ENCODE measurements around the gene ZNF407.

ZNF407 gene

GRCh38 chr18:74841248-74841647 lies 243.6 kb downstream of the ZNF407 start:
- Histone ChIP-seq H3K4me1 (ENCODE audit: control insufficient read depth, low read depth, low read length) (no peaks in the 10 kb centered on the region), H3K9ac (ENCODE audit: low read length) (no peak overlapping the region), H3K27ac (ENCODE audit: low read length) (no peak overlapping the region), H3K9me3 (ENCODE audit: control insufficient read depth, low read depth, low read length) (no peaks in the 10 kb centered on the region), H3K36me3 (ENCODE audit: control insufficient read depth, low read depth, low read length) (no peaks in the 10 kb centered on the region), H3K27me3 (ENCODE audit: control insufficient read depth, insufficient read depth, low read length) (no peaks in the 10 kb centered on the region), H3K4me3 (ENCODE audit: low read length) (no peak overlapping the region)

- H3K4me1 ChIP-seq (ENCODE audit: control insufficient read depth, low read depth, low read length) = no peaks in the 10 kb centered on the region
- no peaks in the 10 kb centered on the region for H3K9me3 ChIP-seq (ENCODE audit: control insufficient read depth, low read depth, low read length)
- H3K4me3 ChIP-seq (ENCODE audit: low read length) = no peak overlapping the region
- no peaks in the 10 kb centered on the region for H3K27me3 ChIP-seq (ENCODE audit: control insufficient read depth, insufficient read depth, low read length)
- no peak overlapping the region for H3K9ac ChIP-seq (ENCODE audit: low read length)
- H3K27ac ChIP-seq (ENCODE audit: low read length) = no peak overlapping the region
- H3K36me3 ChIP-seq (ENCODE audit: control insufficient read depth, low read depth, low read length) = no peaks in the 10 kb centered on the region
Observed at GRCh38 chr18:74849301-74849700, 251.6 kb downstream of the ZNF407 start.

- Histone ChIP-seq H3K36me3 (ENCODE audit: control insufficient read depth, low read depth, low read length) (no peaks in the 10 kb centered on the region), H3K27ac (ENCODE audit: low read length) (no peak overlapping the region), H3K9me3 (ENCODE audit: control insufficient read depth, low read depth, low read length) (no peaks in the 10 kb centered on the region), H3K4me3 (ENCODE audit: low read length) (no peak overlapping the region), H3K9ac (ENCODE audit: low read length) (no peak overlapping the region), H3K4me1 (ENCODE audit: control insufficient read depth, low read depth, low read length) (no peaks in the 10 kb centered on the region), H3K27me3 (ENCODE audit: control insufficient read depth, insufficient read depth, low read length) (no peaks in the 10 kb centered on the region)
Observed at GRCh38 chr18:74856434-74856833, 258.8 kb downstream of the ZNF407 start.

- Histone ChIP-seq H3K9ac (ENCODE audit: low read length) (no peak overlapping the region), H3K9me3 (ENCODE audit: control insufficient read depth, low read depth, low read length) (no peaks in the 10 kb centered on the region), H3K27ac (ENCODE audit: low read length) (no peak overlapping the region), H3K36me3 (ENCODE audit: control insufficient read depth, low read depth, low read length) (no peaks in the 10 kb centered on the region), H3K4me3 (ENCODE audit: low read length) (no peak overlapping the region), H3K4me1 (ENCODE audit: control insufficient read depth, low read depth, low read length) (no peaks in the 10 kb centered on the region), H3K27me3 (ENCODE audit: control insufficient read depth, insufficient read depth, low read length) (no peaks in the 10 kb centered on the region)
Observed at GRCh38 chr18:74856928-74857327, 259.3 kb downstream of the ZNF407 start.

GRCh38 chr18:74857901-74858300 lies 260.2 kb downstream of the ZNF407 start:
- Histone ChIP-seq H3K27ac (ENCODE audit: low read length) (no peak overlapping the region), H3K4me1 (ENCODE audit: control insufficient read depth, low read depth, low read length) (no peaks in the 10 kb centered on the region), H3K9ac (ENCODE audit: low read length) (no peak overlapping the region)

GRCh38 chr18:74861154-74861553 lies 263.5 kb downstream of the ZNF407 start:
- H3K4me3 ChIP-seq (ENCODE audit: low read length) = no peak overlapping the region
- H3K4me1 ChIP-seq (ENCODE audit: control insufficient read depth, low read depth, low read length) = no peaks in the 10 kb centered on the region
- no peaks in the 10 kb centered on the region for H3K36me3 ChIP-seq (ENCODE audit: control insufficient read depth, low read depth, low read length)
- H3K27me3 ChIP-seq (ENCODE audit: control insufficient read depth, insufficient read depth, low read length) = no peaks in the 10 kb centered on the region
- no peaks in the 10 kb centered on the region for H3K9me3 ChIP-seq (ENCODE audit: control insufficient read depth, low read depth, low read length)
- no peak overlapping the region for H3K9ac ChIP-seq (ENCODE audit: low read length)
- H3K27ac ChIP-seq (ENCODE audit: low read length) = no peak overlapping the region

More at GRCh38 chr18:74857901-74858300, 260.2 kb downstream of the ZNF407 start:
- Histone ChIP-seq H3K27me3 (ENCODE audit: control insufficient read depth, insufficient read depth, low read length) (no peaks in the 10 kb centered on the region), H3K9me3 (ENCODE audit: control insufficient read depth, low read depth, low read length) (no peaks in the 10 kb centered on the region), H3K36me3 (ENCODE audit: control insufficient read depth, low read depth, low read length) (no peaks in the 10 kb centered on the region), H3K4me3 (ENCODE audit: low read length) (no peak overlapping the region)

GRCh38 chr18:74862094-74862493 lies 264.4 kb downstream of the ZNF407 start:
- H3K27me3 ChIP-seq (ENCODE audit: control insufficient read depth, insufficient read depth, low read length) = no peaks in the 10 kb centered on the region
- no peaks in the 10 kb centered on the region for H3K9me3 ChIP-seq (ENCODE audit: control insufficient read depth, low read depth, low read length)
- H3K27ac ChIP-seq (ENCODE audit: low read length) = no peak overlapping the region
- H3K36me3 ChIP-seq (ENCODE audit: control insufficient read depth, low read depth, low read length) = no peaks in the 10 kb centered on the region
- no peaks in the 10 kb centered on the region for H3K4me1 ChIP-seq (ENCODE audit: control insufficient read depth, low read depth, low read length)
- no peak overlapping the region for H3K4me3 ChIP-seq (ENCODE audit: low read length)
- H3K9ac ChIP-seq (ENCODE audit: low read length) = no peak overlapping the region

- Histone ChIP-seq H3K36me3 (ENCODE audit: control insufficient read depth, low read depth, low read length) (no peaks in the 10 kb centered on the region), H3K9ac (ENCODE audit: low read length) (no peak overlapping the region), H3K27me3 (ENCODE audit: control insufficient read depth, insufficient read depth, low read length) (no peaks in the 10 kb centered on the region), H3K9me3 (ENCODE audit: control insufficient read depth, low read depth, low read length) (no peaks in the 10 kb centered on the region), H3K4me1 (ENCODE audit: control insufficient read depth, low read depth, low read length) (peaks cover 16% of the 10 kb centered on the region), H3K4me3 (ENCODE audit: low read length) (no peak overlapping the region), H3K27ac (ENCODE audit: low read length) (no peak overlapping the region)
Observed at GRCh38 chr18:74866577-74866976, 268.9 kb downstream of the ZNF407 start.

GRCh38 chr18:74868461-74868860 lies 270.8 kb downstream of the ZNF407 start:
- Histone ChIP-seq H3K9me3 (ENCODE audit: control insufficient read depth, low read depth, low read length) (no peaks in the 10 kb centered on the region), H3K4me3 (ENCODE audit: low read length) (no peak overlapping the region), H3K4me1 (ENCODE audit: control insufficient read depth, low read depth, low read length) (peaks cover 21% of the 10 kb centered on the region), H3K27me3 (ENCODE audit: control insufficient read depth, insufficient read depth, low read length) (no peaks in the 10 kb centered on the region), H3K9ac (ENCODE audit: low read length) (no peak overlapping the region), H3K36me3 (ENCODE audit: control insufficient read depth, low read depth, low read length) (no peaks in the 10 kb centered on the region), H3K27ac (ENCODE audit: low read length) (no peak overlapping the region)

GRCh38 chr18:74869904-74870863 lies 272.5 kb downstream of the ZNF407 start:
- Histone ChIP-seq H3K4me3 (ENCODE audit: low read length) (no peak overlapping the region), H3K36me3 (ENCODE audit: control insufficient read depth, low read depth, low read length) (no peaks in the 10 kb centered on the region), H3K9ac (ENCODE audit: low read length) (no peak overlapping the region)

GRCh38 chr18:74870950-74871349 lies 273.3 kb downstream of the ZNF407 start:
- Histone ChIP-seq H3K4me1 (ENCODE audit: control insufficient read depth, low read depth, low read length) (peaks cover 29% of the 10 kb centered on the region), H3K27me3 (ENCODE audit: control insufficient read depth, insufficient read depth, low read length) (no peaks in the 10 kb centered on the region), H3K9ac (ENCODE audit: low read length) (no peak overlapping the region), H3K9me3 (ENCODE audit: control insufficient read depth, low read depth, low read length) (no peaks in the 10 kb centered on the region), H3K4me3 (ENCODE audit: low read length) (no peak overlapping the region), H3K27ac (ENCODE audit: low read length) (no peak overlapping the region), H3K36me3 (ENCODE audit: control insufficient read depth, low read depth, low read length) (no peaks in the 10 kb centered on the region)

More at GRCh38 chr18:74869904-74870863, 272.5 kb downstream of the ZNF407 start:
- H3K4me1 ChIP-seq (ENCODE audit: control insufficient read depth, low read depth, low read length) = peaks cover 29% of the 10 kb centered on the region
- H3K9me3 ChIP-seq (ENCODE audit: control insufficient read depth, low read depth, low read length) = no peaks in the 10 kb centered on the region
- H3K27ac ChIP-seq (ENCODE audit: low read length) = no peak overlapping the region
- no peaks in the 10 kb centered on the region for H3K27me3 ChIP-seq (ENCODE audit: control insufficient read depth, insufficient read depth, low read length)

- Histone ChIP-seq H3K27me3 (ENCODE audit: control insufficient read depth, insufficient read depth, low read length) (no peaks in the 10 kb centered on the region), H3K4me1 (ENCODE audit: control insufficient read depth, low read depth, low read length) (peaks cover 25% of the 10 kb centered on the region), H3K27ac (ENCODE audit: low read length) (no peak overlapping the region), H3K36me3 (ENCODE audit: control insufficient read depth, low read depth, low read length) (no peaks in the 10 kb centered on the region), H3K4me3 (ENCODE audit: low read length) (no peak overlapping the region), H3K9me3 (ENCODE audit: control insufficient read depth, low read depth, low read length) (no peaks in the 10 kb centered on the region), H3K9ac (ENCODE audit: low read length) (no peak overlapping the region)
Observed at GRCh38 chr18:74873629-74874028, 276.0 kb downstream of the ZNF407 start.

Measured in iPS-18a (cell line).